Activated CD8-positive, alpha-beta memory T cell treated with anti-CD3 and anti-CD28 coated beads, Interleukin-2, amount 50 U/mL, for 24 hours (primary cell): ENCODE results near the gene DOCK7.
"Not testable (repeated sequence)": the region's sequence is repeated elsewhere in the genome, so short reads cannot be mapped to it uniquely, and the experiment has no call there.

Experiments used
- DNase-seq: peaks from one replicate; pipeline ENCODE4 v3.0.0-alpha.2; 2020; ENCODE audit errors: extremely low read depth

DOCK7 gene

GRCh38 chr1:62612770-62613169 is 75.4 kb downstream of the DOCK7 start:
- DNase-seq: no peak

DNA sequence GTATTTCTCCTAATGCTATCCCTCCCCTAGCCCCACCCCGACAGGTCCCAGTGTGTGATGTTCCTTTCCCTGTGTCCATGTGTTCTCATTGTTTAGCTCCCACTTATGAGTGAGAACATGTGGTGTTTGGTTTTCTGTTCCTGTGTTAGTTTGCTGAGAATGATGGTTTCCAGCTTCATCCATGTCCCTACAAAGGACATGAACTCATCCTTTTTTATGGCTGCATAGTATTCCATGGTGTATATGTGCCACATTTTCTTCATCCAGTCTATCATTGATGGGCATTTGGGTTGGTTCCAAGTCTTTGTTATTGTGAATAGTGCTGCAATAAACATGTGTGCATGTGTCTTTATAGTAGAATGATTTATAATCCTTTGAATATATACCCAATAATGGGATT is 77.6 kb downstream of the DOCK7 start:
- not testable (repeated sequence) for DNase-seq

DNA sequence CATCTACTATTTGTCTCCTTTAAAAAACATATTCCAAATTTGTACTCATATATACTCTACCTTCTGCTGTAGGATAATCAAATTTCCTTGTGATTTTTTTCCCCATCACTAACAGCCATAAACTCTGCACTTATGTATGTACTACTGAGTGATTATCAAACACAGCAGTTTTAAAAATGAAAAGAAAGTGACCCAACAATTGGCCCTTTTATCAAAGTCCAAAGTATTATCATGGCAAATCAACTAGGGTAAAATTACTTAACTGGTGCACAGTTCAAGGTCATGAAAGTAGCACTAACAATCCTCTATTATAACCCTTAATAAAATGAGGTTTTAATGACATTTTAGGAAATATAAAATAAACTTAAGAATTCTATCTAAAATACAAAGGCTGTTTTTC is 79.3 kb downstream of the DOCK7 start:
- no peak for DNase-seq

GRCh38 chr1:62601457-62601856 is 86.7 kb downstream of the DOCK7 start:
- DNase-seq: no peak

DNA sequence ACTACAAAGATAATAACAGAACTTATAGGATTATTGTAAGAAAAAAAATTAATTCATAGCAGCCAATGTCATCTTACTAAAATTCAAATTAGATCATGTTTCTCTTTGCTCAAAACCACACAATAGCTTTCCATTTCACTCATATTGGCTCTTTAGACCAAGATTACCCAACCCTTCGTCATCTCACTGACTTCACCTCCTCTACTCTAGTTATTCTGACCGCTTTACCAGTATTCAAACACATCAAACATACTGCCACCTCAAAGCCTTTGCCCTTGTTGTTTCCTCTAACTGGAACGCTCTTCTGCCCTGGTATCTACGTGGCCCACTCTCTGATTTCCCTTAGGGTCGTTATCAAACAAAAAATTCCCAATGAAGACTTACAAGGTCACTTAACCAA is 89.1 kb downstream of the DOCK7 start:
- no peak for DNase-seq

DNA sequence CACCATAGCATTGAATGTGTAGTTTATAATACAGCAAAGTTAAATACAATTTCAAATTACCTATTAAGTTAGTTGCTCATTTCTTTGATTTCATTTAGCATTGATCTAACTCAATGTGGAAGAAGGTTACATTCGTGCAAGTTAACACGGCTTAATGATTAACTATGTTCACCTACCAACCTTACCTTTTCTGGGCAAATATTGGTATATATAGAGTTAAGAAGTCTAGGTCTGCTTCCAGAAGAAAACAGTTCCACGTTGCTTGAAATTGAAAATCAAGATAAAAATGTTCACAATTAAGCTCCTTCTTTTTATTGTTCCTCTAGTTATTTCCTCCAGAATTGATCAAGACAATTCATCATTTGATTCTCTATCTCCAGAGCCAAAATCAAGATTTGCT is 90.9 kb downstream of the DOCK7 start, which contains the start of gene ANGPTL3:
Gene ANGPTL3 (plus strand): TSS at position 240 of the 400 bp plus-strand sequence. CDS start 47 bp downstream, at position 287.
- DNase-seq: no peak

DNA sequence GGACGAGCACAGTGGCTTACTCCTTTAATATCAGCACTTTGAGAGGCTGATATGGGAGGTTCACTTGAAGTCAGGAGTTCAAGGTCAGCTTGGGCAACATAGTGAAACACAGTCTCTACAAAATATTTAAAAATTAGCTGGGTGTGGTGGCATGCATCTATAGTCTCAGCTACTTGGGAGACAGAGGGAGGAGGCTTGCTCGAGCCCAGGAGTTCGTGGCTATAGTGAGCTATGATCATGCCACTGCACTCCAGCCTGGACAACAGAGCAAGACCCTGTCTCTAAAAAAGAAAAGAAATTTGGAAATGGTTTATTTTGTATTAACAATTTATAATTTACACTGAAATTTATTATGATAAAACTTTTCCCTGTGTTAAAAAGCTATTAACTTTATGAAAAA is 92.5 kb downstream of the DOCK7 start:
- DNase-seq: no peak

DNA sequence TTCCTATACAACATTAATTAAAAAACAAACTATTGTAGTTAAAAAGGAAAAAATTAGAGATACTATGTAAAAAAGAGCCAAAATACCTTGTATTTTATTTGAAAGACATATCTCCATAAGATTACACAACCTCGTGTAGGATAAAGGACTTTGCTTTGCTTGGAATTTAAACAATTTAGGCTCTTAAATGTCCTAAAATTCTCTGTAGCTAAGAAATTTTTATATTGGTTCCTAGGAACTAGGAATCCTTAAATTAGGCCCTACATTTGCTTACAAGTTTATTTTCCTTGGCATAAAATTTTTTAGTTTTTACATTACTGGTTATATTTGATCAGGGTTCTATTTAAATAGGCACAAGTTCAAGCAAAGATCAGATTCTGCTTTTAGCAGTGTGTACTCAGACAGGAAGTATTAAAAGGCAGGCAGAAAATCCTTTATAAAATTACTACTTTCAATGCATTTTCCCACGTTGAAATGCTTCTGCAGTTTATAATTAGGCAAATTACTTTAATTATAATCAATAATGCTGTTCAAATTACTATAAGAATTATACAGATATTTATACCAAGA is 94.3 kb downstream of the DOCK7 start:
- DNase-seq: no peak

- DNase-seq: no peak
Observed at GRCh38 chr1:62590970-62591368, 97.2 kb downstream of the DOCK7 start.

- DNase-seq: no peak
Observed at GRCh38 chr1:62590255-62590969, 97.8 kb downstream of the DOCK7 start.

DNA sequence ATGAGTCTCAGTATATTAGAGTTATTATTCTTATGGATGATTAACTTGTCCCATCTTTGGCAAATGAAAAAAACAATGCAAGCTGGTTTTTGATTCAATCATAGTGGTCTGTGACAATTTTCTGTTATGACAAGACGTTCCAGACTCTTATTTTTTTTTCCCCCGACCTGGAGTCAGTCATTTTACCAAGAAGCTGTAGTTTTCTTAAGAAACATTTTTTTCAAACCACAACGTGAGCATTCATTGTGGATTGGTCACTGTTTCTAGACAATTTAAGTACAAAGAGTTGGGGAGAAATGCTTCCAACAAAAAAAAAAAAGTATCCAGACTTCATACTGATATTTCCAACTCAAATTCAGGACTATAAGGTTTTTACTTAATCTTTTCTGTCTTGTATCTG is 98.9 kb downstream of the DOCK7 start:
- DNase-seq: no peak

GRCh38 chr1:62588000-62588399 is 100.2 kb downstream of the DOCK7 start:
- DNase-seq: no peak

- no peak for DNase-seq
Observed at GRCh38 chr1:62585469-62586155, 102.6 kb downstream of the DOCK7 start.

DNA sequence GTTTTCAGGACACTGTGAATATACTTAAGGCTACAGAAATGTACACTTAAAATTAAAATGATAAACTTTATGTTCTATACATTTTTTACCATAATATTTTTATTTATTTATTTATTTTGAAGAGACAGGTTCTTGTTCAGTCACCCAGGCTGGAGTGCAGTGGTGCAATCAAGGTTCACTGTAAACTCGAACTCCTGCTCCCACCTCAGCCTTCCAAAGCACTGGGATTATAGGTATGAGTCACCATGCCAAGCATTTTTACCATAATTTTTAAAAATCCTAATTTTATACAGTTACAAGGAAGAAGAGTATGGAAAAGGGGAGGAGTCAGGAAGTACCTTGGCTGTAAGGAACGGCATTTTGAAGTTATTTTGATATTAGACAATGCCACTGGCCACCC is 114.5 kb downstream of the DOCK7 start:
- DNase-seq: no peak

- no peak for DNase-seq
Observed at GRCh38 chr1:62572476-62572875, 115.7 kb downstream of the DOCK7 start.

- not testable (repeated sequence) for DNase-seq
Observed at GRCh38 chr1:62571517-62571916, 116.7 kb downstream of the DOCK7 start.

GRCh38 chr1:62567926-62568325 is 120.3 kb downstream of the DOCK7 start:
- DNase-seq: not testable (repeated sequence)

DNA sequence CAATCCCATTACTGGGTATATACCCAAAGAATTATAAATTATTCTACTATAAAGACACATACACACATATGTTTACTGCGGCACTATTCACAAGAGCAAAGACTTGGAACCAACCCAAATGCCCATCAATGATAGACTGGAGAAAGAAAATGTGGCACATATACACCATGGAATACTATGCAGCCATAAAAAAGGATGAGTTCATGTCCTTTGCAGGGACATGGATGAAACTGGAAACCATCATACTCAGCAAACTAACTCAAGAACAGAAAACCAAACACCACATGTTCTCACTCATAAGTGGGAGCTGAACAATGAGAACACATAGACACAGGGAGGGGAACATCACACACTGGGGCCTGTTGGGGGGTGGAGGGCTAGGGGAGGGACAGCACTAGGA is 121.0 kb downstream of the DOCK7 start:
- DNase-seq: not testable (repeated sequence)

DNA sequence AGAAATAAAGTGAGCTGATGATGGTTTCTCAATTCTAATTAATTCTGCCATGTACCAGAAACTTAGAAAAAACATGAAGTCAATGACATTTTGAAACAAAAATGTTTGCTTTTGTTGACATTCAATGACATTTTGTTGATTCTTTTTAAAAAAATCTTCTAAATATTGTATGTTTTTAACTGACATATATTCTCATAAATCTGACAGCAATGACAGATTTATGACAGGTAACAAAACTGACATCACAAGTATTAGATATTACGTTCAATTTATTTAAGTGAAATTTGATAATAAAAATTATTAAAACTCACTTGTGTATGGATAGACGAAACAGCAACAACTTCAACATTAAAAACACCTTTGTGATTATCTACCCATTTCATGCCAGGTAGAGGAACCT is 126.9 kb downstream of the DOCK7 start:
- DNase-seq: no peak

- no peak for DNase-seq
Observed at GRCh38 chr1:62544570-62544969, 143.6 kb downstream of the DOCK7 start.

DNA sequence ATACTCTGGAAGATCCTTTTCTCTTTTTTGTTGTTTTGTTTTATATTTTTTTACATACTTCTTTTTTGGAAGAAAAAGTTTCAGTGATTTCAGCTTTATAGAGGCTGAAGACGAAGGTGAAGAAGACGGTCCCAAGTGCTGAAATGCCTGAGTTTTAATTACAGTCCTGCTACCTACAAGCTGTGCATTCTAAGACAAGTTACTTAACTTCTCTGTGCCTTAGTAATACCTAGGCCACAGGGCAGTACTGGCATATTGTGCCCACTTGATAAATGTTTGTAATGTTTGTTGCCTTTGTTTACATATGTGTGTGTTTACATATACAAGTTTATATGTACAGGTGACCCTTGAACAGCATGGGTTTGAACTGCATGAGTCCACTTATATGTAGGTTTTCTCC is 147.1 kb downstream of the DOCK7 start:
- DNase-seq: no peak

GRCh38 chr1:62539028-62539447 is 149.1 kb downstream of the DOCK7 start:
- no peak for DNase-seq

DNA sequence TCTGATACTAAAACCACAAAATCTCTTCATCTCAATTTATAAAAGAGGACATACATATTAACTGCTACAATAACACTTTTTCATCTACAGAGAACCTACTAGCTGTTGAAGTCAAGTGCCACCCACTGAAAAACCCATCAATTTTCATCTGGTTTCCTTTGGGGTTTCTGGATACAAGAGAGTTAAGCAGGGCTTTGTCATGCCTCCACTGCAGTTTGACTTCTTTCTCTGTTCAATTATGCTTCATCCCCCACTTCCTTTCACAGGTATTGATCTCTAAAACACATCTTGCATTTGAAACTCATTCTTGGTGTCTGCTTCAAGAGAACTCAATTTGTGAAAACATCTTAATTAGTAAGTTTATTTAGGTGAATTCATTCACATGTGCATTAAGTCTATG is 151.3 kb downstream of the DOCK7 start:
- no peak for DNase-seq
